Right lobe of liver (tissue), 4 donors: Measurements from ENCODE around the gene PTPRD.

ENCODE experiments used
- CTCF ChIP-seq, 4 donors: fragments of 200-600 bp in 3 of 4; fragments of 450-650 bp in 1 of 4; IDR thresholded peaks; one replicate each; pipeline versions ENCODE4 v1.5.1 to v1.8.0; 2016 to 2022; ENCODE audit warnings: antibody characterized with exemption in 4 of 4, mild to moderate bottlenecking in 2 of 4
- POLR2A ChIP-seq: fragments of 450-650 bp; IDR thresholded peaks from one replicate; pipeline ENCODE4 v1.6.1; 2017; ENCODE audit warnings: antibody characterized with exemption, mild to moderate bottlenecking
- donor health status: DM: no; HTN: no; CAD: no.
- donor health status: DM: no; HTN: no; CAD: no.
- donor health status: DM: no; HTN: yes; CAD: no.

DNA sequence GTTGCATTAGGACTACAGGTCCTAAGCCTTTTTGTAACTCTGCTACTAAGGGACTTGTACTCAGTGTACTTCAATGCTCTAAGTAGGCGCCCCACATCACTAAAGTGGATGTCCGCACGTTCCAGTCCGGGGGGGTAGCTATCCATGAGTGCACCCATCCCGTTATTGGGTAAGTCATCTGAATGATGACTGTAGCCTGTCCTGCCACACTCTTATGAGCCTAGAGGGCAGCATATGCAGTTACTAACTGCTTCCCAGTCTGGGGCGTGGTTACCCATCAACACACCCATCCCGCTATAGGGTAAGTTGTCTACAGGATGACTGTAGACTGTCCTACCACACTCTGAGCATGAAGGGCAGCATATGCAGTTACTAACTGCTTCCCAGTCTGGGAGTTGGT, 1053.9 kb downstream of the PTPRD start:
- TF ChIP-seq CTCF (IDR thresholded peaks at IDR 0.05) (no peak), POLR2A (no peak)
